Islet of Langerhans (tissue), 1 donor: ENCODE data around the gene EDAR.

Experiments used
- FAIRE-seq: peaks from one replicate; lab custom pipeline; 2011; peaks lifted over from hg19 to GRCh38; lab: Jason Lieb, UNC

The EDAR gene

GRCh38 chr2:108988796-108989713 lies at the start of gene EDAR:
Gene EDAR (minus strand): TSS chr2:108989220. CDS start chr2:108931014, 58,206 bp downstream.
- FAIRE-seq, result no peak

DNA sequence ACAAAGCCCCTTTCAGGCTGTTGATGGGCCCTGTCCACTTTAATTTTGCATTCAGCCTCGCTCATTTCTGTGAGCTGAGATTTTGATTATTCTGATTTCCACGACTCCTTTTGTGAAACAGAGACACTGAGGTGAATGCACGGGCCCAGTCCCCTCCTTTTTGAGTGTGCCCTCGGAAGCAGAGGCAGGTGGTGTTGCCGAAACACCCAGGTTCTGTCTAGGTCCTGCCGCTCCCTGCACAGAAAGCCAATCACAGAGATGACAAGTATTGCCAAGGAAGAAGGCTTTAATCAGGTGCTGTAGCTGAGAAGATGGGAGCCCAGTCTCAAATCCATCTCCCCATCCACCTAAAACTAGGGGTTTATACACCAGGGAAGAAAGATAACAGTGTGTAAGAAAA lies 44.2 kb upstream of the EDAR start:
- FAIRE-seq, result no peak

DNA sequence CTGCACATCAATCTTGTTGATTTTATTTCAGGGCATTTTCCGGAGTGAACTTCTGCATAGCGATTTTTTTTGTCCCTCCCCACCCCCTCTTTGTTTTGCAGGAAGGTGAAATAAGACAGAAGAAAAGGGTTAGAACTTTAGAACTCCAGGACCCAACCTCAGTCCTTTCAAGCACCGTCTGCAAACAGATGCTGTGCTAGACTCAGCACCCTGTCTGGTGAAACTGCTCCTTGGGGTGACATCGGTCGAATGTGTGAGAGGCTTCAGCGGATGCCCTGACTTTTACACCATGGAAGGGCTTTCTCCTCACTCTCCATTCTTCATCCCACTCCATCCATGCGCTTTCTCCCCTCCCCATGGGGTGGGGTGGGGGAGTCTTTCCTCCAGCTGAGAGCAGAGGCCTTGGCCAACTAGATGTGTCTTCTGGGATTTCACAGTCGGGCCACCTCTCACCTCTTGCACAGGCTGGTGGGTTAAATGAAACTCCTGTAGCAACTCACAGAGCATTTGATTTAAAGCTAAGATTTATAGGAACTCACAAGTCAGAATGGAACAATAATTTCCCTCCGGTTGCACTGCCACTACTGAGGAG lies 43.3 kb upstream of the EDAR start:
- no peak for FAIRE-seq

GRCh38 chr2:109031476-109032228 lies 42.6 kb upstream of the EDAR start:
- no peak for FAIRE-seq

GRCh38 chr2:109030870-109031475 lies 42.0 kb upstream of the EDAR start:
- FAIRE-seq, result no peak

- no peak for FAIRE-seq
Observed at GRCh38 chr2:109029490-109030201, 40.6 kb upstream of the EDAR start.

DNA sequence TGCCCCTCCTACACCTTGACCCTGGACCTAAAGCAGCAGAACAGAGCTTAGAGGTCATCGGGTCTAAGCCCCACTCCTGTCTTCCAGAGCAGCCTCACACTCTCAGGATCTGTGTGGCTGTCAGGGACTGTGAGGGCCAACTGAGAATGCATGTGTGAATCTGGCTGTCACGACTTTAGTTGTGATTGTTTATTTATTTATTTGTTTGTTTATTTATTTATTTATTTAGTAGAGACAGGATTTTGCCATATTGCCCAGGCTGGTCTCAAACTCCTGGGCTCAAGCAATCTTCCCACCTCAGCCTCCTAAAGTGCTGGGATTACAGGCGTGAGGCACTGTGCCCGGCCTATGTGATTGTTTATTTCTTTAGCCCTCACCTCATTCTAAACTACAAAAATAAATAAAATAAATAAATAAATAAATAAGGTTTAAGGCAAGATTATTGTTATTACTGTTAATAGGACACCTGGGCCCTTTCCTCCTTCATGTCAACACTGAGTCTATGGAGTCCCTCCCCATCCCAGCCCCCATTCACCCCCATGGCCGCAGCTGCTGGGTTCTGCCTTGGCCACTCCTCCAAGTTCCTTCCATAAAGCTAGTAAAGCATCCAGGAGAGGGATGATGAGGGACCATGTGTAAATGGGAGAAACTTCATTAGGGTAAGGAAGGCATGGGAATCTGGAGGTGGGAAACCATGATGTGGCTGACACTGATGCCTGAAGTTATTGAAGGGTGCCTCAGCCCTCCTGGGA lies 39.9 kb upstream of the EDAR start:
- no peak for FAIRE-seq

DNA sequence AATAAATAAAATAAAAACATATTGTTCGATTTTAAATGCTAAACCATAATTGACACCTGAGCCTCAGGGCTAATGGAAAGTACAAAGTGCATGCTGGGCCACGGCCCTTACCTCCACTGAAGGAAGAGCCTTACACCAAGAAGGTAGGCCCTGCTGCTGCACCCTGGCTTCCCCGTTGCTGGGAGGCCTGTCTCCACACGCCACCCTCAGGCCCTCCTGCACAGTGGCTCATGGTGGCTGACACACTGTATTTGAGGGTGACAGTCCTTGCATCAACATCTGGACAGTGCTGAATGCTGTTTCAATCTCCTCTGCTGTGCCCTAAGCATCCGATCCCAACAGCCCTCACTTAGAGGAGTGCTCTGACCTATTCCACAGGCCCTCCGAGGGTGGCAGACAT lies 39.3 kb upstream of the EDAR start:
- FAIRE-seq, result no peak

GRCh38 chr2:109027702-109028101 lies 38.7 kb upstream of the EDAR start:
- FAIRE-seq, result no peak

DNA sequence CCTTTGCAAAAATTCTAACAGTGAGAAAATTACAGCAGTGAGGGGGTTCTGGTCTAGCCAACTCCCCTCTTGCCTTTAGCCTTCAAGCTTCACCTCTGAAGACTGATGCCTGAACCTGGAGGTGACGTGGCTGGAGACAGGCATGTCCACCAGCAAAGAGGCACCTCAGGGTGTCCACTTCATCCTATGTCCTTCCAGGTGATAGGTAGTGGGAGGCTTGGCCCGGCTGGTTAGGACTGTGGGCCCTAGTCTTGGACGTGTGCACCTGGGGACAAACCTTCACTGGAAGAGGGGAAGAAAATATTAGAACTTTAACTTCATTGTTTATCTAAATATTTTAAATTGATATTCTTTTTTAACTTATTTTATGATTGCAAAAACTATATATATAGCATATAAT lies 35.5 kb upstream of the EDAR start:
- FAIRE-seq, result no peak

DNA sequence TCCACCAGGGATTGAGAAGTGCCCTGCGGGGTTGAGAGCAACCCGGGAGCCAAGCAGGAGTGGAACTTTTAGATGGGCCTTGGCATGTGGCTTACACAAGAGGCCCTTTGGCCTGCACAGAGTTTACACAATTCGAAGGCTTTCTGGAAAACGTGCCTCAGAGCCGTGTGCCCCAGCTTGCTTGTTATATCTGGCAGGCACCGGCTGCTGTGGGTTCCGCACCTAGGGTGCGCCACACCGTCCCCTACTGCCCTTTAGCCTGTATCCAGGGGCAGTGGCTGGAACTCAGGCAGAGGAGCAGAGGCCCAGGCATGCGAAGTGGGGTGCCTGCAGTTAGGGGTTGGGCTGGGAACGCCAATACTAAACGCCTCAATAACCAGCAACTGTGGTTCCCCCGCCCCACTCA lies 32.9 kb upstream of the EDAR start:
- FAIRE-seq, result no peak

DNA sequence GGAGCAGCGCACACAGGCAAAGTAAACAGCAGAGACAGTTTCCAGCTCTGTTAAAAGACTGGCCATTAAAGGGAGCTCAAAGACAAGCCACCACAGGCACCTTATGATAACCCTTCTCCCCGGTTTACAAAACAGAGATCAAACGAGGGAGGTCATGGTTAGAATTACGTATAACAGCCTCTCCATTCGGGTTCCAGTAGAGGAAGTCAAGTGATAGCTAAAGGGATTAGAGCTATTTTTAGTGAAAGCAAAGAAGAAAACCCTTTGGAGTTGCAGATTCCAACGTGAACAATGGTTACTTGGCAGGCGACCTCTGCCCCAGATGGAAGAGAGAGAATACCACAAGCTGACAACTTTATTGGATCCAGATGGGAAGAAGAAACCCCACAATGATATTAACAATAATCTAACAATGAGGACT lies 31.2 kb upstream of the EDAR start:
- no peak for FAIRE-seq

GRCh38 chr2:109018452-109018851 lies 29.4 kb upstream of the EDAR start:
- FAIRE-seq, result no peak

DNA sequence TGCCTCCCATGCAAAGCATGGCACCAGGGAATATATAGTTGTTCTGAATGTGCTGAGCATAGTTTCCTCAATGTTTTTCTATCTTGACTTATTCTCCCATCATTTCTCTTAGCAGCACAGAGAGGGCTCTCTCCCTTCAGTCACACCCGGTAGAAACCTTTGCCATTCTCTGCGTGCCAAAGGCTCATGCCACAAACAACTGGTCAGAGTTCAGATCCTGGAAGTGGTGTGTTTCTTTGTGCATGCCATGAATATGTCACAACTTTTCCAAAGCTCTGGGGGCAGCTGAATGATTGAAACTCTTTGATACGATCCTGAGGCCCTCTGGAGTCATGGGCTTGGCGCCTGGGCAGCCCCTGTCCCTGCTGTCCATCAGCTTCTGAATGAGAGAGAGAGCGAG lies 28.0 kb upstream of the EDAR start:
- FAIRE-seq, result no peak

DNA sequence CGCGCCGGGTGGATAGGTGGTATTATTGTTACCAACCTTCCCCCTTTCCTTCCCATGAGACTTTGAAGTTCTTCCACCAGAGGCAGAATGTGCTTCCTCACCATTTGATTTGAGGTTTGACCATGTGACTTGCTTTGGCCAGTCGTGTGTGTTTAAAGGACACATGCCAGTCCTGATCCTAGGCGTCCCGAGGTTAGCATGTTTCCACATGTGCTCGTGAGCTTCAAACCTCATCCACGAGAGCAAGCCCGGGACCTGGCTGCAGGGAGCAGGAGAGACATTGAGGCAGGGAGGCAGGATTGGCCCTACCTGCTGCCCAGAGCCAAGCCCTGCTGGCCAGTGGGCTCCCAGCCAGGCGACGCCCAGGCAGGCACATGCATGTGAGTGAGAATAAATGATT lies 27.4 kb upstream of the EDAR start:
- no peak for FAIRE-seq

DNA sequence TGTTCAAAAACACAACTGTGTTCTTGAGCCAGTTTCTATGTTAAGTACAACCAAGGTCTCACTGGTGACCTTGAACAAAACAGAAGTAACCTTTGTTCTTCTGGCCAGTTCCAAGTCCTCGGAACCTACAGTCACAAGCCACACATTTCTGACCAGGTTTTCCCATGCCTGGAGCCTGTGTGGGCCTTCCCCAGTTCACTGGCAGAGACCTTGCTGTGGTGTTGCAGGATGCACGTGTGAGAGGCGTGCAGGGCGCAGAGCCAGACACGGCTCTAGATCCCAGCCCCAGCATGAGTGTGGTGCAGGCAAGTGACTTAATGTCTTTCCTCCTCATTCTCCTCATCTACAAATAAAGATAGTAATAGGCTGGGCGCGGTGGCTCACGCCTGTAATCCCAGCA lies 25.5 kb upstream of the EDAR start:
- no peak for FAIRE-seq

DNA sequence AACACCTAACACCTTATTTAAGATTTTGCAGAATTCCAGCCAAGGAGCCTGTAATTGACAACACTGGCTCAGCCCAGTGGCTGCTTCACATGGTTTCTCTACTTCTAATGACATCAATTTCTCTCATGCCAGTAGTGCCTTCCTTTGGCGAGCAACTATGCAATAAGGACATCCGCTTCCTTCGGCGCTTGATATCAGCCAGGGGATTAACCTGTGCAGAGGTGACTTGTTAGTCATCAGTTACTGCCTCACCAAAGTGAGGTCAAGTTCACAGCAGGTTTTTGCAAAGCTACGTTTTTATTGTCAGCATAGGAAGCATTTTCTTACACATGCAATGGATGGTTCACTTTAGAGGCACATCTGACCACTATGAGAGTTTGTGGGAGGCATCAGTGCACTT lies 24.0 kb upstream of the EDAR start:
- no peak for FAIRE-seq

DNA sequence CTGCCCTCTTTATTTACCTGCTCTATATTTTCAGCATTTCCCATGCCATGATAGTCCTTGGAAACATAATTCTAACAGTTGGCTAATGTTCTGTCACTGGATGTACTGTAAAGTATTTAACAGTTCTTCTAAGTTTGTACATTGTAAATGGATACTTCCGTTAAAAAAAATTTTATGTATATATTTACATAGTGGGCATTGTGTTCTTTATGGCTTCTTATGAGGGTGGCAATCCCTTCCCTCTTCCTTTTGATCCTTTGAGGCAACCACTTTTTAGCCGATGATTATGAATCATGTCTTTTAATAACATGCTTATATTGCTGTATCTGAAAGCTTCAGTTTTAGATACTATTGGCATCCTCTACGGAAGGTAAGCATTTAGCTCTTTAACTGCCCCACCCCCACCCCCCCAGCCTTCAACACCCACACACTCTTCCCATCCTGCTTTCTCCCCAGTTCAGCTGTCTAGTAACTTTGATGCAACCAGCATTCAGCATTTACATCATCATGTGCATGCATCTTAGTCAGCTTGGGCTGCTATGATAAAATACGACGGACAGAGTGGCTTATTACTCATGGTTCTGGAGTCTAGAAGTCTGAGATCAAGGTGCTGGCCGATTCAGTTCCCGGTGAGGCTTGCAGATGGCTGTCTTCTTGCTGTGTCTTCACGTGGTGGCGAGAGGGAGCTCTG lies 21.0 kb upstream of the EDAR start:
- no peak for FAIRE-seq

- no peak for FAIRE-seq
Observed at GRCh38 chr2:109006971-109007370, 18.0 kb upstream of the EDAR start.

- no peak for FAIRE-seq
Observed at GRCh38 chr2:109005686-109006204, 16.7 kb upstream of the EDAR start.
